K562 (cell line): ENCODE measurements around the gene MYH3.

Experiments
- MBD2 ChIP-seq: sonication (generic); IDR thresholded peaks from 2 replicates; pipeline ENCODE4 v1.6.1; 2016; ENCODE audit warnings: low read depth, borderline replicate concordance
- MTA2 ChIP-seq: fragments of 450-650 bp; IDR thresholded peaks from 2 replicates; pipeline ENCODE4 v1.6.1; 2016; ENCODE audit warnings: low read depth
- PTBP1 ChIP-seq: fragments of 200-400 bp; formaldehyde crosslinking; IDR thresholded peaks from 2 replicates; pipeline ENCODE4 v1.6.1; 2017; ENCODE audit warnings: low read depth, low read length
- RB1 ChIP-seq: fragments of 450-650 bp; IDR thresholded peaks from 2 replicates; pipeline ENCODE4 v1.6.1; 2017; ENCODE audit warnings: low read depth, mild to moderate bottlenecking
- RBM39 ChIP-seq: fragments of 200-400 bp; formaldehyde crosslinking; optimal IDR thresholded peaks from 2 replicates; pipeline ENCODE3; 2018; ENCODE audit warnings: low read depth, low read length
- RCOR1 ChIP-seq, 2 experiments: IDR thresholded peaks; 2 replicates each; pipeline ENCODE4 v1.6.1; 2012; ENCODE audit warnings: low read depth in 2 of 2, low read length in 2 of 2, borderline replicate concordance in 1 of 2, improper control_type of control experiment in 1 of 2
- SRF ChIP-seq, 2 experiments: fragments of 250-450, 450-650 bp in 1 of 2; sonication (Bioruptor Pico) in 1 of 2; sonication (generic) in 1 of 2; formaldehyde crosslinking; IDR thresholded peaks; 2 replicates each; pipeline versions ENCODE4 v1.5.0 to v1.5.1; 2020 to 2022; ENCODE audit warnings: mild to moderate bottlenecking in 1 of 2, missing genetic modification reagents in 1 of 2
- TCF7 ChIP-seq: sonication (generic); IDR thresholded peaks from 2 replicates; pipeline ENCODE4 v1.6.1; 2016; ENCODE audit warnings: antibody characterized with exemption, borderline replicate concordance
- TCF7L2 ChIP-seq: fragments of 150-350 bp; IDR thresholded peaks from 2 replicates; pipeline ENCODE4 v1.6.1; 2016; ENCODE audit warnings: low read depth, mild to moderate bottlenecking, low read length, moderate library complexity
- YY1 ChIP-seq, 3 experiments: IDR thresholded peaks; 2 replicates each; pipeline ENCODE4 v1.6.1; 2011; ENCODE audit warnings: low read length in 2 of 3, mild to moderate bottlenecking in 2 of 3, moderate library complexity in 2 of 3, borderline replicate concordance in 1 of 3, control low read depth in 1 of 3, low read depth in 1 of 3; ENCODE audit not compliant: insufficient read depth in 3 of 3, insufficient replicate concordance in 2 of 3, control insufficient read depth in 1 of 3, insufficient read length in 1 of 3; ENCODE audit errors: extremely low read depth in 1 of 3
- TF ChIP-seq, protein P1 (sequence below), 3 experiments: IDR thresholded peaks in 2 of 3; conservative IDR thresholded peaks in 1 of 3; 2 replicates each; pipeline ENCODE4 v1.5.1; 2011 to 2012; ENCODE audit warnings: low read length in 3 of 3, mild to moderate bottlenecking in 3 of 3, control low read depth in 2 of 3, improper control_type of control experiment in 1 of 3, inconsistent platforms in 1 of 3, low read depth in 1 of 3, mixed read lengths in 1 of 3, moderate library complexity in 1 of 3; ENCODE audit not compliant: insufficient read depth in 2 of 3
- TF ChIP-seq, protein P2 (sequence below), 2 experiments: fragments of 450-650 bp; formaldehyde crosslinking in 1 of 2; IDR thresholded peaks; 2 replicates each; pipeline versions ENCODE4 v1.4.0 to v1.6.1; 2014 to 2020; ENCODE audit warnings: mild to moderate bottlenecking in 2 of 2, borderline replicate concordance in 1 of 2, low read depth in 1 of 2
- TF ChIP-seq, protein P3 (sequence below): fragments of 450-650 bp; IDR thresholded peaks from 2 replicates; pipeline ENCODE4 v1.6.1; 2016; ENCODE audit warnings: antibody characterized with exemption

DNA sequence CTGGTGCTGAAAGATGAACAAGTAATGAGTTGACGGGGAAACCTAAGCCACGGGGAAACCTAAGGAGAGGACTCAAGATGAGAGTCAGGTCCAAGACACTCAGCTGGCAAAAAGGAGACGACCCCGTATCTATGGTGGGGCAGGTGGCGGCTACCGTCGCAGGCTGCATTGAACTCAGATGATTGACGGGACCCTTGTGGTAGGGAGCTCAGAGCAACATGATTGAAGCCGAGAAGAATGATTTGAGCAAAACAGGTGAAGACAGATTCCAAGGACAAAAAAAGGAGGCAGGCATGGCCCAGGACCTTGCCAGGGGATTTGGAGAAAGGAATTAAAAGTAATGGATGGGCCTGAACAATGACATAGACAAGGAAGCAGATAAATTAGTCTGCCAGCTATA is 7.5 kb upstream of the MYH3 start:
- TF ChIP-seq SRF (CRISPR knock-in tag; IDR thresholded peaks at IDR 0.05) = no peak
- no peak for TF ChIP-seq PTBP1
- no peak for TF ChIP-seq RCOR1 (IDR thresholded peaks at IDR 0.05; ENCODE audit: borderline replicate concordance in 1 of 2, low read depth in 2 of 2, low read length in 2 of 2)
- TF ChIP-seq RB1 = no peak
- TF ChIP-seq TCF7L2 = no peak
- TF ChIP-seq, protein P1, sequence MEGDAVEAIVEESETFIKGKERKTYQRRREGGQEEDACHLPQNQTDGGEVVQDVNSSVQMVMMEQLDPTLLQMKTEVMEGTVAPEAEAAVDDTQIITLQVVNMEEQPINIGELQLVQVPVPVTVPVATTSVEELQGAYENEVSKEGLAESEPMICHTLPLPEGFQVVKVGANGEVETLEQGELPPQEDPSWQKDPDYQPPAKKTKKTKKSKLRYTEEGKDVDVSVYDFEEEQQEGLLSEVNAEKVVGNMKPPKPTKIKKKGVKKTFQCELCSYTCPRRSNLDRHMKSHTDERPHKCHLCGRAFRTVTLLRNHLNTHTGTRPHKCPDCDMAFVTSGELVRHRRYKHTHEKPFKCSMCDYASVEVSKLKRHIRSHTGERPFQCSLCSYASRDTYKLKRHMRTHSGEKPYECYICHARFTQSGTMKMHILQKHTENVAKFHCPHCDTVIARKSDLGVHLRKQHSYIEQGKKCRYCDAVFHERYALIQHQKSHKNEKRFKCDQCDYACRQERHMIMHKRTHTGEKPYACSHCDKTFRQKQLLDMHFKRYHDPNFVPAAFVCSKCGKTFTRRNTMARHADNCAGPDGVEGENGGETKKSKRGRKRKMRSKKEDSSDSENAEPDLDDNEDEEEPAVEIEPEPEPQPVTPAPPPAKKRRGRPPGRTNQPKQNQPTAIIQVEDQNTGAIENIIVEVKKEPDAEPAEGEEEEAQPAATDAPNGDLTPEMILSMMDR (IDR thresholded peaks at IDR 0.05 in 2 of 3, conservative IDR thresholded peaks at IDR 0.05 in 1 of 3; ENCODE audit: insufficient read depth in 2 of 3, low read depth in 1 of 3, low read length in 3 of 3) = no peak
- TF ChIP-seq MBD2 = no peak
- TF ChIP-seq TCF7 = no peak
- no peak for TF ChIP-seq YY1 (IDR thresholded peaks at IDR 0.05; ENCODE audit: borderline replicate concordance in 1 of 3, control insufficient read depth in 1 of 3, extremely low read depth in 1 of 3, insufficient read depth in 3 of 3, insufficient read length in 1 of 3, insufficient replicate concordance in 2 of 3, low read depth in 1 of 3, low read length in 2 of 3)
- TF ChIP-seq, protein P2, sequence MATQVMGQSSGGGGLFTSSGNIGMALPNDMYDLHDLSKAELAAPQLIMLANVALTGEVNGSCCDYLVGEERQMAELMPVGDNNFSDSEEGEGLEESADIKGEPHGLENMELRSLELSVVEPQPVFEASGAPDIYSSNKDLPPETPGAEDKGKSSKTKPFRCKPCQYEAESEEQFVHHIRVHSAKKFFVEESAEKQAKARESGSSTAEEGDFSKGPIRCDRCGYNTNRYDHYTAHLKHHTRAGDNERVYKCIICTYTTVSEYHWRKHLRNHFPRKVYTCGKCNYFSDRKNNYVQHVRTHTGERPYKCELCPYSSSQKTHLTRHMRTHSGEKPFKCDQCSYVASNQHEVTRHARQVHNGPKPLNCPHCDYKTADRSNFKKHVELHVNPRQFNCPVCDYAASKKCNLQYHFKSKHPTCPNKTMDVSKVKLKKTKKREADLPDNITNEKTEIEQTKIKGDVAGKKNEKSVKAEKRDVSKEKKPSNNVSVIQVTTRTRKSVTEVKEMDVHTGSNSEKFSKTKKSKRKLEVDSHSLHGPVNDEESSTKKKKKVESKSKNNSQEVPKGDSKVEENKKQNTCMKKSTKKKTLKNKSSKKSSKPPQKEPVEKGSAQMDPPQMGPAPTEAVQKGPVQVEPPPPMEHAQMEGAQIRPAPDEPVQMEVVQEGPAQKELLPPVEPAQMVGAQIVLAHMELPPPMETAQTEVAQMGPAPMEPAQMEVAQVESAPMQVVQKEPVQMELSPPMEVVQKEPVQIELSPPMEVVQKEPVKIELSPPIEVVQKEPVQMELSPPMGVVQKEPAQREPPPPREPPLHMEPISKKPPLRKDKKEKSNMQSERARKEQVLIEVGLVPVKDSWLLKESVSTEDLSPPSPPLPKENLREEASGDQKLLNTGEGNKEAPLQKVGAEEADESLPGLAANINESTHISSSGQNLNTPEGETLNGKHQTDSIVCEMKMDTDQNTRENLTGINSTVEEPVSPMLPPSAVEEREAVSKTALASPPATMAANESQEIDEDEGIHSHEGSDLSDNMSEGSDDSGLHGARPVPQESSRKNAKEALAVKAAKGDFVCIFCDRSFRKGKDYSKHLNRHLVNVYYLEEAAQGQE (IDR thresholded peaks at IDR 0.05; ENCODE audit: borderline replicate concordance) = no peak
- TF ChIP-seq, protein P2 (CRISPR knock-in tag; IDR thresholded peaks at IDR 0.05; ENCODE audit: low read depth) = no peak
- TF ChIP-seq MTA2 = no peak
- no peak for TF ChIP-seq RBM39
- TF ChIP-seq, protein P3, sequence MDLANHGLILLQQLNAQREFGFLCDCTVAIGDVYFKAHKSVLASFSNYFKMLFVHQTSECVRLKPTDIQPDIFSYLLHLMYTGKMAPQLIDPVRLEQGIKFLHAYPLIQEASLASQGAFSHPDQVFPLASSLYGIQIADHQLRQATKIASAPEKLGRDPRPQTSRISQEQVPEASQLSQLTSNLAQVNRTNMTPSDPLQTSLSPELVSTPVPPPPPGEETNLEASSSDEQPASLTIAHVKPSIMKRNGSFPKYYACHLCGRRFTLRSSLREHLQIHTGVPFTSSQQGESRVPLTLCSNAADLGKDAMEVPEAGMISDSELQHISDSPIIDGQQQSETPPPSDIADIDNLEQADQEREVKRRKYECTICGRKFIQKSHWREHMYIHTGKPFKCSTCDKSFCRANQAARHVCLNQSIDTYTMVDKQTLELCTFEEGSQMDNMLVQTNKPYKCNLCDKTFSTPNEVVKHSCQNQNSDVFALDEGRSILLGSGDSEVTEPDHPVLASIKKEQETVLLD = no peak
